ENCODE data around the gene DMC1.

Gene DMC1

DNA sequence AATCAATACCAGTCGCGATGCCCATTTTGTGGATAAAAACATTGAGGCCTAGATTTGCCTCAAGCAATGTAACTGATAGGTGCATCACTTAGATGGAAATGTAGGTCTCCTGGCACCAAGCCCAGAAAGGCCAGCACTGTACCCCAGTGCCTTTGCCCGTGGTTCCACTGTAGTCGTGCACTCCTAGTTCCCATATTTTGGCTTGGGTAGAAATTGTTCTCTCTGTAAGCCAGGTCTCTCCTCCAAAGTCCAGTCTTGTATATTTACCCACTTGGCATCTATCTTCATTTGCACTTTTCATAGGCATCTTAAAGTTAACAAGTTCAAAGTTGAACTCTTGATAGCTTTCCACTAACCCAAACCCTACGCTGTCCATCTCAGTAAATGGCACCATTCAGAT, 41.6 kb upstream of the DMC1 start:
- no peak overlapping the region for H3K4me3 ChIP-seq (replicated peaks; ENCODE audit: low read depth, low read length)
- DNase-seq (ENCODE audit: extremely low read depth, low read depth) = no peak
- no peak for TF ChIP-seq CTCF (IDR thresholded peaks at IDR 0.05; ENCODE audit: low read depth, low read length, missing control alignments)

- H3K4me3 ChIP-seq (replicated peaks; ENCODE audit: low read depth, low read length) = no peak overlapping the region
- TF ChIP-seq CTCF (IDR thresholded peaks at IDR 0.05; ENCODE audit: low read depth, low read length, missing control alignments) = no peak
- no peak for DNase-seq (ENCODE audit: extremely low read depth, low read depth)
Measured at GRCh38 chr22:38610234-38610633, 40.3 kb upstream of the DMC1 start.

DNA sequence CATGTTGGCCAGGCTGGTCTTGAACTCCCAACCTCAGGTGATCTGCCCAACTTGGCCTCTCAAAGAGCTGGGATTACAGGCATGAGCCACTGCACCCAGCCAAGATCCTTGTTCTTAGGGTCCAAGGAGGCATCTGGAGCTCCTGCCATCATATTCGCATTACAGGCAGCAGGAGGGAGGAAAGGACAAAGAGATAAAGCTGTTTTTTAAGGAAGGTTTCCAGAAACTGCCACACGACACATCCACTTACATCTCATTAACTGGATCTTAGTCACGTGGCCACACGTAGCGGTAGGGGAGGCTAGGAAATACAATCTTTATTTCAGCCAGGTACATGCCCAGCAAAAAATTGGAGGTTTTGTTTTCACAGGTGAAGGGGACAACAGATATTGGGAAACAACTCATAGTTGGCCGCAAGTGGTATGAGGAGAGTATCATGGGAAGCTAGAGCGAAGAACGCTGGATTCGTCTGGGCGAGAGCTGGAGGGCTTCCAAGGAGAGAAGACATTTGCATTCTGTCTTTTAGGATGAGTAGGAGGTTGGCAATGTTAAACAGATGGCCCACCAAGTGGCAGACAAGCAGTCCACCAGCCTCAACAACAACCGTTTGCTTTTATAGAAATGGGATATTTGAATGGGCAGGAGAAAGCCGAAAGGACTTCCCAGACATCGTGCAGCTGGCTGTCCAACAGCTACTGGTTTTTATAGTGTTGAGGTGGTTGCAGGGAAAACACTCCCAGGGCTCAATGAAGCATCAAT, 39.2 kb upstream of the DMC1 start:
- TF ChIP-seq CTCF (IDR thresholded peaks at IDR 0.05; ENCODE audit: low read depth, low read length, missing control alignments) = no peak
- no peak overlapping the region for H3K4me3 ChIP-seq (replicated peaks; ENCODE audit: low read depth, low read length)
- DNase-seq (ENCODE audit: extremely low read depth, low read depth) = no peak

GRCh38 chr22:38607680-38608079, 37.7 kb upstream of the DMC1 start:
- no peak for TF ChIP-seq CTCF (IDR thresholded peaks at IDR 0.05; ENCODE audit: low read depth, low read length, missing control alignments)
- no peak for DNase-seq (ENCODE audit: extremely low read depth, low read depth)
- no peak overlapping the region for H3K4me3 ChIP-seq (replicated peaks; ENCODE audit: low read depth, low read length)

DNA sequence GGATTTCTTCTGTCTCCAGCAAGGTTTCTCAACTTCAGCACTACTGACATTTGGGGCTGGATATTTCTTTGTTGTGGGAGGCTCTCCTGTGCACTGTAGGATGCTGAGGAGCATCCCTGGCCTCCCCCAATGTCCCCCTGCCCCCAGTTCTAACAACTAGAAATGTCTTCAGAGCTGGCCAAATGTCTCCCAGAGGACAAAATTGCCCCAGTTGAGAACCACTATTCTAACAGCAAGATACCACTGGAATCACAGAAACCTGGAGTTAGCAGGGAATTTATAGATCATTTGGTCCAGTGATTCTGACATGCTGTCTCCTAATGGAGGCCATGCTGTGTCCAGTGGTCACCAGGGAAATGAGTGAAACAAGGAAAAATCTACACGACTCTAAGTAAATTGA, 32.2 kb upstream of the DMC1 start:
- no peak for TF ChIP-seq CTCF (IDR thresholded peaks at IDR 0.05; ENCODE audit: low read depth, low read length, missing control alignments)
- no peak overlapping the region for H3K4me3 ChIP-seq (replicated peaks; ENCODE audit: low read depth, low read length)
- DNase-seq (ENCODE audit: extremely low read depth, low read depth) = no peak

- DNase-seq (ENCODE audit: extremely low read depth, low read depth) = no peak
- TF ChIP-seq CTCF (IDR thresholded peaks at IDR 0.05; ENCODE audit: low read depth, low read length, missing control alignments) = no peak
- H3K4me3 ChIP-seq (replicated peaks; ENCODE audit: low read depth, low read length) = no peak overlapping the region
Measured at GRCh38 chr22:38601221-38601764, 31.3 kb upstream of the DMC1 start.
